GM12801 (cell line): ENCODE results near the gene PJA2.

Experiments used
- CTCF ChIP-seq: IDR thresholded peaks from one replicate; pipeline ENCODE4 v1.5.1; 2011; ENCODE audit warnings: control low read depth; ENCODE audit not compliant: insufficient read length; ENCODE audit errors: extremely low read depth

PJA2 gene

GRCh38 chr5:109316634-109317033 lies 93.1 kb downstream of the PJA2 start:
- TF ChIP-seq CTCF = no peak

DNA sequence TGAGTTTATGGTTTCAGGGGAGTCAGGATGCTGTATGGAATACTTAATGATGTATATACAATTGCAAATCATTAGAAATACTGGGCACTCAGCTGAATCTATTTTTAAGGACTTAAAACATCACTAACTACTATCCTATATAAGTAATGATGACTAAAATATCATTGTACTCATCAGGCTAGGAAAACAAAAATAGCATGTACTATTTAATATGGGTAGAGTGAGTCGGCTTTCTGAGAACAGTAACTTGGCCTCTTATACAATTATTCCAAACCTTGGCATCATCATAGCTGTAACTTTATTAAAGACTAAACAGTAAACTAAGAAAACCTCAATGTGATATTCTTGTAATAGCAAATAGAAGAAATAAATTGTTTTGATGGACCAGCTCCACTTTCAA lies 94.5 kb downstream of the PJA2 start:
- no peak for TF ChIP-seq CTCF

DNA sequence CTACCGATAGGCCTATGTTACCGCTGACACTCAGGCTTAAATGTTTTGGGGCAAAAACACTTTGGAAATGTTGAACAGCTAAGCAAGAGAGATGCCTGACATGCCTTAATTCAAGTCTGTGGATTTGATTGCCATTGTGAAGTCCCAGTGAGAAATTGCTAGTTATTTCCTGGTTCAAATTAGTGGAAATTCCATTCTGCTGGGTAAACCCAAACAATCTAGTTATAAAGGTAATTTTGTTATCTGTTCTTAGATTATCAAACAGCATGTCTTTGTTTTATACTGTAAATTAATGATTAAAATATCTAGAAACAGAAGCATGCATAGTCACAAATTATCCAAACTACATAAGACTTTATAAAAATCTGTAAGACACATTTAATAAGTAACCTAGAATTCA lies 96.6 kb downstream of the PJA2 start:
- no peak for TF ChIP-seq CTCF

- TF ChIP-seq CTCF = no peak
These were observed 97.1 kb downstream of the PJA2 start for GRCh38 chr5:109312695-109313094.

GRCh38 chr5:109310315-109310714 lies 99.5 kb downstream of the PJA2 start:
- no peak for TF ChIP-seq CTCF

- no peak for TF ChIP-seq CTCF
These were observed 100.3 kb downstream of the PJA2 start for GRCh38 chr5:109309326-109310063.

DNA sequence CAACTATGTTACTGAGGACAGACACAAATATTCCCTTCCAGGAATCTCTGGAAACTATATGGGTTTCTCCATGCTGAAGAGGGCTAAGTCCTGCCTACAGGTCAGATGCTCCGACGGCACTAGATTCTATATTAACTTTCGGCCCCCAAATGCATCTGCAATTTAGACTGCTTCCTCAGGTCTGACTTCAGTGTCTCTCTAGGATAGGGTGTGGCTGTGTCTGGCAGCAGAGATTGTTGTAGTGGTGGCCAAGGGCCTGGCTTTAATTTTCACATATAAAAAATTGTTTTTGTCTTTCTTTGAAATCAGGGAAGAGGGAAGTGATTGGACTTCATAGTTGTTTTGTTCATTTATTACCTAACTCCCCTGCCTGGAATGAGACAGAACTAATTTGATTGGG lies 101.8 kb downstream of the PJA2 start:
- no peak for TF ChIP-seq CTCF

DNA sequence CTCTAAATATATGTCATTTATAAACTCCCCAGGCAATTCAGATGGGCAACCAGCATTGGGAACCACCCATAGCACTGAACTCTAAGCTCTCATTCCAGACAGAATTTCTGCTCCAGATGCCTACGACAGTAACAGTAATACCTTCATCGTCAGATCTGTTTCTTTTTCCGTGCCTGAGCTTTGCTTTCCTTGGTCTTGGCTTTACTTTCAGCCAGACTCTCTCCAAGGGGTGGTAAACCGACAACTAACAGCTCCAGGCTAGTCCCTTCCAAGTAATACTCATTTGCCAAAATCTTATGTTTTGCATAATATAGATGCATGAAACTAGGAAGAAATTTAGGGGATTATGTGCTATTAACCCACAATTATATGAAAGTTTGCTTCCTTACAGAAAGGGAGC lies 102.3 kb downstream of the PJA2 start:
- TF ChIP-seq CTCF = no peak
